MCF 10A (cell line): Measurements from ENCODE around the gene PTPN11. TPM values are rescaled to one million over a fixed set of nuclear protein-coding genes. Genes with fewer than 3 reads are reported as not detected.
"Not testable (repeated sequence)": the region's sequence is repeated elsewhere in the genome, so short reads cannot be mapped to it uniquely, and the experiment has no call there.

ENCODE experiments used
- BruUV-seq: library from RNA; stranded (reverse); fragments of 400-500 nt; replicated peaks from 2 replicates; lab custom pipeline; 2021; lab: Mats Ljungman, UMichigan
- CTCF ChIA-PET: fragments of 300-600 bp; sonication (Branson Sonifier 250); formaldehyde crosslinking; extraction: SDS; loops from one replicate; lab custom pipeline; 2021; ENCODE audit warnings: antibody characterized with exemption, inconsistent platforms; lab: Yijun Ruan, JAX
- POLR2A ChIA-PET: fragments of 300-600, 350-650 bp; sonication (Branson Sonifier 250); formaldehyde crosslinking; extraction: SDS; loops from one replicate; lab custom pipeline; 2020; ENCODE audit warnings: antibody characterized with exemption, inconsistent platforms; lab: Yijun Ruan, JAX
- DNase-seq: peaks from one replicate; pipeline ENCODE4 v3.0.0-alpha.2; 2018; ENCODE audit not compliant: unreplicated experiment
- H3K27ac Mint-ChIP-seq: one replicate; pipeline ENCODE4 v1.8.0; 2022; ENCODE audit warnings: mild to moderate bottlenecking, low read depth, mixed read lengths; ENCODE audit not compliant: unreplicated experiment
- H3K27me3 Mint-ChIP-seq: one replicate; pipeline ENCODE4 v1.8.0; 2022; ENCODE audit warnings: mixed read lengths; ENCODE audit not compliant: insufficient read depth, unreplicated experiment
- H3K36me3 Mint-ChIP-seq: one replicate; pipeline ENCODE4 v1.8.0; 2022; ENCODE audit warnings: mild to moderate bottlenecking, moderate library complexity, mixed read lengths; ENCODE audit not compliant: insufficient read depth, unreplicated experiment
- H3K4me1 Mint-ChIP-seq: one replicate; pipeline ENCODE4 v1.8.0; 2022; ENCODE audit warnings: mixed read lengths; ENCODE audit not compliant: insufficient read depth, unreplicated experiment
- H3K4me3 Mint-ChIP-seq: one replicate; pipeline ENCODE4 v1.8.0; 2022; ENCODE audit warnings: mild to moderate bottlenecking, moderate library complexity, mixed read lengths; ENCODE audit not compliant: unreplicated experiment
- H3K9me3 Mint-ChIP-seq: one replicate; pipeline ENCODE4 v1.8.0; 2022; ENCODE audit warnings: mixed read lengths; ENCODE audit not compliant: unreplicated experiment
- intact Hi-C: fragments of 100-400 bp; cut with micrococcal nuclease; formaldehyde crosslinking; loops from 2 replicates; pipeline ENCODE4 v1.14.1; 2022
- total RNA-seq: library from RNA; stranded (reverse); gene quantifications from 2 replicates; pipeline ENCODE4 v1.2.3, GENCODE V29; 2022
- TF ChIP-seq, protein P1 (sequence below): fragments of 200-600 bp; IDR thresholded peaks from one replicate; pipeline ENCODE4 v1.8.0; 2022; ENCODE audit warnings: antibody characterized with exemption, mild to moderate bottlenecking; ENCODE audit not compliant: unreplicated experiment

The PTPN11 gene
- total RNA-seq, 1 experiment from 2014 or later = 164 TPM

DNA sequence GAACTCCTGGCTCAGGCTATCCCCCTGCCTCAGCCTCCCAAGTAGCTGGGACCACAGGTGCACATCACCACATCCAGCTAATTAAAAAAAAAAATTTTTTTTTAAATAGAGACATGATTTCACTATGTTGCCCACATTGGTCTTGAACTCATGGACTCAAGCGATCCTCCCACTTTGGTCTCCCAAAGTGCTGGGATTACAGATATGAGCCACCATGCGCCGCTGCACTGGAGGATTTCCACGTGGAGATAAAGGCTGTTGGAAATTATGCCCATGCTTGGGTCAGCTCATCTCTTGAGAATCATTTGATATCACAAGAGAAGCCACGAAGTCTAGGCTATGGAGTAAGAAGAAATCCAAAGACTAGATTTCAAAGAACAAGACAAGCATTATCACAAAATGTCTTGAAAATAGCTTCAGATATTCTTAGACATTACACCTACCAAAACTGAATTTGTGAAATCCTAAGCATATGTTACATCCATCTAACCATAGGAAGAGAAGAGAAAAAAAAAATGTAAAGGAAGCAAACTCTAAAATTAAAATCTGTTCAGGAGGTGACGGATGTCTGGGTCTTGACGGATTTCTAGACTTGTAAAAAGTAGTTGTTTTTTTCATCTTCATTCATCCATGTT, 99.1 kb downstream of the PTPN11 start:
- BruUV-seq = no TSS peak
- TF ChIP-seq, protein P1, sequence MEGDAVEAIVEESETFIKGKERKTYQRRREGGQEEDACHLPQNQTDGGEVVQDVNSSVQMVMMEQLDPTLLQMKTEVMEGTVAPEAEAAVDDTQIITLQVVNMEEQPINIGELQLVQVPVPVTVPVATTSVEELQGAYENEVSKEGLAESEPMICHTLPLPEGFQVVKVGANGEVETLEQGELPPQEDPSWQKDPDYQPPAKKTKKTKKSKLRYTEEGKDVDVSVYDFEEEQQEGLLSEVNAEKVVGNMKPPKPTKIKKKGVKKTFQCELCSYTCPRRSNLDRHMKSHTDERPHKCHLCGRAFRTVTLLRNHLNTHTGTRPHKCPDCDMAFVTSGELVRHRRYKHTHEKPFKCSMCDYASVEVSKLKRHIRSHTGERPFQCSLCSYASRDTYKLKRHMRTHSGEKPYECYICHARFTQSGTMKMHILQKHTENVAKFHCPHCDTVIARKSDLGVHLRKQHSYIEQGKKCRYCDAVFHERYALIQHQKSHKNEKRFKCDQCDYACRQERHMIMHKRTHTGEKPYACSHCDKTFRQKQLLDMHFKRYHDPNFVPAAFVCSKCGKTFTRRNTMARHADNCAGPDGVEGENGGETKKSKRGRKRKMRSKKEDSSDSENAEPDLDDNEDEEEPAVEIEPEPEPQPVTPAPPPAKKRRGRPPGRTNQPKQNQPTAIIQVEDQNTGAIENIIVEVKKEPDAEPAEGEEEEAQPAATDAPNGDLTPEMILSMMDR = no peak
- no peaks in the 10 kb centered on the region for H3K27me3 Mint-ChIP-seq
- no peak for DNase-seq
- H3K9me3 Mint-ChIP-seq = no peaks in the 10 kb centered on the region
- no peaks in the 10 kb centered on the region for H3K4me1 Mint-ChIP-seq
- intact Hi-C loops = no loop called here
- no peak overlapping the region for H3K27ac Mint-ChIP-seq
- no peaks in the 10 kb centered on the region for H3K36me3 Mint-ChIP-seq
- H3K4me3 Mint-ChIP-seq = no peak overlapping the region
- ChIA-PET CTCF (interaction anchor here (0.5 to 0.9 kb wide), 4 partner anchors 11 to 340 kb away, joined by 3 read pairs; no protein-coding TSS in a partner anchor), POLR2A (no interaction called here)

DNA sequence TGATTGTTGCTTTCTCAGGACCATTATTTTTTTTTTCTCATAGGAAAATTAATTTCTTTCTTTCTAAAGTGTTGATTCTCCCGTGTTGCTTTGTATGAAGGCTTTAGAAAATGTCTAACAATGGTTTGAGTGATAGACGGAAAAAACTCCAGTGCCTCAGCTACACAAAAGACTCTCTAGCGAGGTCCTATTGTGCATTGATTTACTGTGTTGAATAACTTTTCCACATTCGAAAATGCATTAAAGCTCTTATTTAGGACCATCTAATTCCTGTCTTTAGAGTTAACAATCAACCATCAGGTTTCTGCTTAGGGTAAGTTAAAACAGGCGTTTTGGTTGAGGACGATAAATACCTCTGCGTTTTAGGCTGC, 99.6 kb downstream of the PTPN11 start:
- Mint-ChIP-seq H3K27ac (no peak overlapping the region), H3K9me3 (no peaks in the 10 kb centered on the region), H3K36me3 (no peaks in the 10 kb centered on the region), H3K4me1 (no peaks in the 10 kb centered on the region), H3K27me3 (no peaks in the 10 kb centered on the region), H3K4me3 (no peak overlapping the region)
- POLR2A ChIA-PET = interaction anchor here (1.2 kb wide), 1 partner anchor 24 kb away, joined by 4 read pairs; no protein-coding TSS in a partner anchor
- BruUV-seq = no TSS peak
- CTCF ChIA-PET = interaction anchor here (0.5 kb wide), 1 partner anchor 13 kb away, joined by 3 read pairs; no protein-coding TSS in a partner anchor
- TF ChIP-seq, protein P1 = no peak
- intact Hi-C loops = no loop called here
- DNase-seq = no peak

DNA sequence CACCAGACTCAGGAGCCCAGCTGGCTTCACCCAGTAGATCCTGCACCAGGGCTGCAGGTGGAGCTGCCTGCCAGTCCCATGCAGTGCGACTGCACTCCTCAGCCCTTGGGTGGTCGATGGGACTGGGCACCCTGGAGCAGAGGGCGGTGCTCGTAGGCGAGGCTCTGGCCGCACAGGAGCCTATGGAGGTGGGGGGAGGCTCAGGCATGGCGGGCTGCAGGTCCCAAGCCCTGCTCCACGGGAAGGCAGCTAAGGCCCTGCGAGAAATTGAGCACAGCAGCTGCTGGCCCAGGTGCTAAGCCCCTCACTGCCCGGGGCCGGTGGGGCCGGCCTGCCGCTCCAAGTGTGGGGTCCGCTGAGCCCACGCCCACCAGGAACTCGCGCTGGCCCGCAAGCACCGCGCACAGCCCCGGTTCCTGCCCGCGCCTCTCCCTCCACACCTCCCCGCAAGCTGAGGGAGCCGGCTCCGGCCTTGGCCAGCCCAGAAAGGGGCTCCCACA, 101.1 kb downstream of the PTPN11 start:
- POLR2A ChIA-PET, H3K27me3 Mint-ChIP-seq, DNase-seq, H3K36me3 Mint-ChIP-seq, intact Hi-C loops, H3K4me1 Mint-ChIP-seq, H3K27ac Mint-ChIP-seq, H3K4me3 Mint-ChIP-seq, H3K9me3 Mint-ChIP-seq, BruUV-seq: not testable (repeated sequence)
- CTCF ChIA-PET = interaction anchor here (0.7 kb wide), 1 partner anchor 30 kb away, joined by 4 read pairs; no protein-coding TSS in a partner anchor

DNA sequence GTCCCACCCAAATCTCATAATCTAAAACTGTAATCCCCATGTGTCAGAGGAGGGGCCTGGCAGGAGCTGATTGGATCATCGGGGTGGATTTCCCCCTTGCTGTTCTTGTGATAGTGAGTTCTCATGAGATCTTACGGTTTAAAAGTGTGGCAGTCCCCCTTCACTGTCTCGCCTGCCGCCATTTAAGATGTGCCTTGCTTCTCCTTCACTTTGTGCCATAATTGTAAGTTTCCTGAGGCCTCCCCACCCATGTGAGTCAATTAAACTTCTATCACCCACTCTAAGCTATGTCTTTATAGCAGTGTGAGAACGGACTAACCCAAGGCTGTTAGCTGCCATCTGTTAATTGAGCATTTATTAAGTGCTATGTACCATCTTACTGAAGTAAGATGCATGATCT, 105.1 kb downstream of the PTPN11 start:
- CTCF ChIA-PET = interaction anchor here (0.6 to 1.0 kb wide), 3 partner anchors 16 to 376 kb away, joined by 3 to 4 read pairs (median 4); no protein-coding TSS in a partner anchor
- peaks cover 6% of the 10 kb centered on the region for H3K4me1 Mint-ChIP-seq
- POLR2A ChIA-PET = no interaction called here
- no TSS peak for BruUV-seq
- H3K9me3 Mint-ChIP-seq = no peaks in the 10 kb centered on the region
- H3K4me3 Mint-ChIP-seq = no peak overlapping the region
- no peak for DNase-seq
- intact Hi-C loops = no loop called here
- TF ChIP-seq, protein P1 = no peak
- H3K27me3 Mint-ChIP-seq = no peaks in the 10 kb centered on the region
- no peaks in the 10 kb centered on the region for H3K36me3 Mint-ChIP-seq
- H3K27ac Mint-ChIP-seq = no peak overlapping the region
